A172 (cell line): Measurements from ENCODE around the gene EHMT1. TPM values are rescaled to one million over a fixed set of nuclear protein-coding genes. Genes with fewer than 3 reads are reported as not detected.
"Not testable (repeated sequence)": the region's sequence is repeated elsewhere in the genome, so short reads cannot be mapped to it uniquely, and the experiment has no call there.

Source experiments
- DNase-seq: peaks from one replicate; pipeline ENCODE4 v3.0.0-alpha.2; 2015; ENCODE audit warnings: low spot score
- total RNA-seq: library from RNA; depleted of rRNA; stranded (reverse); fragments of >200 nt; shearing (Covaris generic); gene quantifications from 2 replicates; pipeline ENCODE4 v1.2.3, GENCODE V29; 2014

The EHMT1 gene
- total RNA-seq, 1 experiment from 2014 or later = 54.7 TPM

DNA sequence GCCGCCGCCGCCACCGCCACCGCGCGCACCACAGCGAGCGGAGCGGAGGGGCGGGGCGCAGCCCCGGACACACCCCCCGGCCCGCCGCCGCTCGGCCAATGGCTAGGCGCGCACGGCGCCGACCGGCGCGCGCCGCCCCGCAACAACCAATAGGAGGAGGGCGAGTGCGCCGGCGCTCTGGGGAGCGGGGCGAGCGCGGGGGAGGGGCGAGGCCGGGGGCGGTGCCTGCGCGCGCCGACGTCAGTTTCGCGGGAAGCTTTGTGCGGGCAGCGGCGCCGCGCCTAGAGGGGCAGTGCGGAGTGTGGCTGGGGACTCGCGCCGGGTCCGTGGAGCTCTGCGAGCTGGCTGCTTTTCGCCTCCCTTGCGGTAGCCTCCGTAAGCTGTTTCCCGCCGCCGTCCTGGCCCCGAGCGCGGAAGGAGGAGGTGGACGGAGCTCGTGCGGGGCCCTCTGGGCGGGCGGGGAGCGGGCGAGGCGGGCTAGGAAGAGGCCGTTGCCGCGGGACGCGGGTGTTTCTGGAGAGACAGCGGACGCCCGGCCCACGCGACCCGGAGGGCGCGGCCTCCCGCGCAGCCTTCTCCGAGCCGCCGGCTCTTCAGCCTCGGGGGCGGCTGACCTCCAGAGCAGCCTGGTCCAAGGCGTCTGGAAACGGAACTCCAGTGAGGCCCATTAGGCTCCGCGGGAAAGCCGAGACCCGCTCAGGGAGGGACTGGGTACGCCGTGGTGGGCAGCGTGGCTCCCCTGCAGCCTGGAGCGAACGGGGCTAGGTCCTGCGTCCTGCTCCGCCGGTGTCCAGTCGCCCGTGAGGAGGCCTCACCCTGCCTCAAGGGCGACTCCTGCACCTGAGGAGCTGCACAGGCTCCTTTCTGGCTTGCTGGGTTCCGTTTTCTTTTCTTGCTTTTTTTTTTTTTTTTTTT, 28.1 kb upstream of the EHMT1 start, which contains the start of gene ZMYND19:
ZMYND19 (minus strand) TSS at position 44 of the 915 bp plus-strand sequence. CDS start 249 bp downstream, outside the sequence.
- DNase-seq = peak; percentile 63

DNA sequence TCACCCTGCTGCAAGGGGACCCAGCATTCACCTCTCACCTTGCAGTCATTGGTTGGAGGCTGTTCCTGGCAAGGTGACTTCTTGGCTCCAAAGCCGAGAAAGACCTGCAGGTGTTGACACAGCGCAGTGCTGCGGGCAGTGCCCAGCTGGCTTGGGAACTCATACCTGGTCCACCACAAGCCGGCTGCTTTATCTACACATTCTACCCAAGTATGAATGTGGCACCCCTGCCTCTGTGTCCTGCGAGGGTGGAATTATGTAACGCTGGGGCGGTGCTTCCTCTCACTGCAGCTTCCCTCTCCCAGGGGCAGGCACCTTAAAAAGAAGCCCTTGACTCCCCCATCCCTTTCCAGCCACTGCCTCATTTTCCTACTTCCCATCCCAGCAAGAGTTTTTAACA, 26.0 kb upstream of the EHMT1 start:
- no peak for DNase-seq

DNA sequence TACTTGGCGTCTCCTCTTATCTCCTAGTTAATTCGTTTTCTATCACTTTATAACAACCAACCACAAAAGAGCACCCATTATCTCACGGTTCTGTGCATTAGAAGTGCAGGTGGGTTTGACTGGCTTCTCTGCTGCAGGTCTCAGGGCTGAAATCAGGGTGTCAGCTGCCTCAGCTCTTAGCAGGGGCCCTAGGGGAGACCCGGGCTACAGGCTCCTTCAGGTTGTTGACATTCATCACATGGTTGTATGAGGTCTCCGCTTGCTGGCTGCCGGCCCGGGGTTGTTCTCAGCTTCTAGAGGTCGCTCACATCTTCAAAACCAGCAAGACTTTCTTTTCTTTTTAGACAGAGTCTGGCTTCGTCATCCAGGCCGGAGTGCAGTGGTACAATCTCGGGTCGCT, 25.6 kb upstream of the EHMT1 start:
- no peak for DNase-seq

DNA sequence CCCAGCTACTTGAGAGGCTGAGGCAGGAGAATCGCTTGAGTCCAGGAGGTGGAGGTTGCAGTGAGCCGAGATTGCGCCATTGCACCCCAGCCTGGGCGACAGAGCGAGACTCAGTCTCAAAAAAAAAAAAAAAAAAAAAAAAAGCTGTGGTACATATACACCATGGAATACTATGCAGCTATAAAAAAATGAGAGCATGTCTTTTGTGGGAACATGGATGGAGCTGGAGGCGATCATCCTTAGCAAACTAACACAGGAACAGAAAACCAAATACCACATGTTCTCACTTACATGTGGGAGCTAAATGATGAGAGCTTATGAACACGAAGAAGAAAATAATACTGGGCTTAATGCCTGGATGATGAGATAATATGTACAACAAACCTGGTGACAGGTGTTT, 22.2 kb upstream of the EHMT1 start:
- DNase-seq = not testable (repeated sequence)

DNA sequence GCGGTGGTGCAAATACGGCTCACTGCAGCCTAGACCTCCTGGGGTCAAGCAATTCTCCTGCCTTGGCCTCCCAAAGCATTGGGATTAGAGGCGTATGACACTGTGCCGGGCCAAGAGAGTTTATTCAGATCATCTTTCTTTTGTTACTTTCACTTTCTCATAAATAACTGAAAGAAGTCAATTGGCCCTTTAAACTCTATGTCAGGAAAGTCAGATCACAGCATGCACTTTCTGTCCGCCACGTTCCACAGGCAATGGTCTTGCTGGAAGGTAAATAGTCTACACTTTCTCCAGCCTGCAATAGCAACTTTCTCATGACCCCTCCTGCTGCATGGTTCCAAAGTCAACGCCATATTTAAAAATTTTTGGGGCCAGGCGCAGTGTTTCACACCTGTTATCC, 19.9 kb upstream of the EHMT1 start:
- DNase-seq = no peak

DNA sequence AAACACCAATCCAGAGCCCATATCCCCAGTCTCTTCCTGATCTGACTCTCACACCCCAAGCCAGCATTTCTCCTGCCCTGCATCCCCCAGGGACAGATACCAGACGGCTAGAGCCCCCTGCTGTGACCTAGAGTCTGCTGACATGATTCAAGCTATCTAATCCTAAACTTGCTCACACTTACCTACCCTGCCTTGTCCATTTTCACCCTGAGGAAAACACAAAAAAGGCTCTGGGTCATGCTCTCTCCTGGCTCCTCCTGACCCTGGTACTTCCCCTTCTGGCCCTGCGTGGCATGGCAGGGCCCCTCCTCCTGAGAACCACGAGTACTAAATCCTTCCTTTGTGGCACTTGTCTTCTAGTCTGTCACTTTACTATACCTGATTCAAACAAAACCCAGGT, 16.1 kb upstream of the EHMT1 start:
- no peak for DNase-seq

DNA sequence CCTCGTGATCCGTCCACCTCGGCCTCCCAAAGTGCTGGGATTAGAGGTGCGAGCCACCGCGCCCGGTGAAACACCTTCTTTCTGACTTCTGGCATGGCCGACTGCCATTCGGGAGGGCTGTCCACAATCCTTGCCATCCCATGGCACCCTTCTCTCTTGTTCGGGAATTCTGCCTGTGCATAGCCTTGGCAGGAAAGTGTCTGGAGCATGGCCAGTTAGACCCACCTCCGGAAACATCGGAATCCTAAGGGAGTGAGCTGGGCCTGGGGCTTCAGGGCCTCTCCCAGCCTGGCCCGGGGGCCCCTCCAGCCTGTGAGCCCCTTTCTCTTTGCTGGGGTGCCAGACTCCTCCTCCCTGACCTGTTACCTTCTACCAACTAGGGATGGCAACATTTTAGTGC, 14.9 kb upstream of the EHMT1 start:
- DNase-seq = no peak

DNA sequence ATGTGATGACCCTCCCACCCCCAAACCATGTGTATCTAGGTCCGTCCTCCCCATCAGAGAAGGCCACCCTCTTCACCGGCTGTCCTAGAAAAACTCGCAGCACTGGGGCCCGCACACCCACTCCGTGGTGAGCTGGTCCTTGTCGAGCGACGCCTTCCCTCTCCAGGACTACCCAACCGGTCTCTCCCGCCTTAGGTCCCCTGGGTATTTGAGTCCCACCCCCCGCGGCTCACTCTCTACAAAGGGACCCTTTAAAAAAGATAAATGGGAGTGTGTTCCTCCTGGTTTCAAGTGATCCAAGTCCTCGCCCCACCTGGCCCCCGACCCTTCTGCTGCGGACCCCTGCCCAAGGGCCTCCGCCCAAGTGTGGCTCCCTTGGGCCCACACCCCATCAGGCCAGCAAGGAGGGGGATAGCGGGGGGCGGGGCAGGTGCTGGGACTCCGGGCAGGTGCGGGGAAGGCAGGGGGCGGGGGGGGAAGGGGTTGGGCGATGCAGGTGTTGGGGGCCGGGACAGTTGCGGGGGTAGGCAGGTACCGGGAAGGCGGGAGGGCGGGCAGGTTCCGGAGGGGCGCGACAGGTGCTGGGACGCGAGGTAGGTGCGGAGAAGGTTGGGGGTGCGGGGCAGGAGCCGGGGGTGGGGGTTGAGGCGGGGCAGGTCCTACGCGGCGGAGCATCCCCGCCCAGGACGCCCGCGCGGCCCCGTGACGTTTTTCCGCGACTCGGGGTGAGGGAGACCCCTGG, 14.3 kb upstream of the EHMT1 start:
- DNase-seq = no peak

DNA sequence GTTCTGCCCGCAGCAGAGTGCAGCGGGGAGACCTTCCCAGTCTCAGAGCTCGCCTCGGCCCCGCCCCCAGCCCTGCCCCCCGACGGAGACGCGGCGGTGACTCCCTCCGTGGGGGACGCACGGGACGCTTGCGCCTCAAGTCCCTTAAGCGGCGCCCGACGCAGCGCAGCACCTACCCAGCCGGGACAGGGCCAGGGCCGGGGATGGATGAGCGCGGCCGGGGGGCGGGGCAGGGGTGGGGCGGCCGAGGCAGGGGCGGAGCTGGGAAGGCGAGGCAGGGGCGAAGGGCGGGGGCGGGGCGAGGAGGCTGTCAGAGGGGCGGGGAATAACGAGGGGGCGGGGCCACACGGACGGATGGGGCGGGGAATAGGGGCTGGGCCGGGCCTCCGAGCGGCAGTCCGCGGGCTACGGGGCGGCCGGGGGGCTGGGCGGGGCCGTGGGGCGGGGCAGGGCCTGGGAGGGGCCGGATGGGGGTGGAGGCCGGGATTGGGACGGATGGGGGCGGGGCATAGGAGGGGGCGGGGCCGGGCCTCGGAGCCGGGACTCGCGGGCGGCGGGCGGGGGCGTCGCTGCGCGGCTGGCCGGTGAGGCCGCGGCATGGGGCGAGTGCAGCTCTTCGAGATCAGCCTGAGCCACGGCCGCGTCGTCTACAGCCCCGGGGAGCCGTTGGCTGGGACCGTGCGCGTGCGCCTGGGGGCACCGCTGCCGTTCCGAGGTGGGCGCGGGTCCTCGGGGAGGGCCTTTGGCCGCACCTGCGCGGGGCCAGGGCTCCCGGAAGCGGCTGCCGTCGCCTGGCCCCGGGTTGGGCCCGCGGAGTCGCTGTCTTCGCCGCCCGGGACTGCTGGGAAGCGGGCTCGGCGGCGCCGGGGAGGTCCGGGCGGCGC, 13.4 kb upstream of the EHMT1 start, which contains the start of gene ARRDC1:
ARRDC1 (plus strand) TSS at position 566 of the 884 bp plus-strand sequence; CDS start at position 598, 32 bp downstream.
- peak; percentile 70 for DNase-seq

DNA sequence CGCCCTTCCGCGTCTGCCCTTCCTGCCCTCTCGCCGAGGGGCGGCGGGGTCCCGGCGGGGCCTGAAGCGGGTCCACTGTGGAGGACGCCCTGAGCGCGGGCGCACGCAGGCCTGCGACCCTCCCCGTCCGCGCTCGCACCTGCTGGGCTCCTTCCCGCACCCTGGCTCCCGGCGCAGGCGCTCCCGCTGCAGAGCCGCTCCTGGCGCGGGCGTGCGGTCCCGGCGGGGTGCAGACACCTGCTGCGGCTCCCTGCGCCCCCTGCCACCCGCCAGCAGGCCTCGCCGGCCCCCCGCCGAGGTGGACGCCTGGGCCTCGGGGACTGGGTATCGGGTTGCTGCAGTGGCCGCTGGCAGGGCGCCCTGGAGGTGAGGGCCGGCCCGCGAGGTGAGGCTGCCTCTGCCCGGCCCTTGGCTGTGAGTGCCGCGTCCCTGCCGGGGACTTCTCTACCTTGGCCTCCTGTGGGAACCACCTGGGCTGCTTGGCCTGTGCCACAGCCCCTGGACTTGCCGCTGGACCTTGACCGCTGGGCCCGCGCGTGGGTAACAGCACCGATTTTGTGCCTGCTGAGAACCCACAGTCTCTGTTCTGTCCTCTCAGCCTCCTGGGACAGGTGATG, 12.7 kb upstream of the EHMT1 start:
- DNase-seq = no peak

DNA sequence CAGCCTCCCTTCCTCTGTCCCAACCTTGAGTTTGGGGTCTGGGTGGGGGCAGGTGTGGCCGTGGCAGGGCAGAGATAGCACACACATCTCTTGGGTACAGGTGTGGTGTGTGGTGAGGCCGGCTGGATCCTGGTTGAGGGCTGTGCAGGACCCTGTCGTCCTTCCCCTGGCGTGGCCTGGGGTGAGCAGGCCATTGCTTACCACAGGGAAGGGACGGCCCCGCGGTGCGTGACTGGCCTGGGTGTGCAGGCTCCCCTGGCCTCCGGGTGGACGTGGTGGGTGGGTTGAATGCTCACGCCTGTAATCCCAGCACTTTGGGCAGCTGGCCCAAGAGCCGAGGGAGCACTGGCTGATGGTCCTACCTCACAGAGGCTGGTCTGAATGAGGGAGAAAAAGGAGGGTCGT, 12.1 kb upstream of the EHMT1 start:
- DNase-seq = no peak

DNA sequence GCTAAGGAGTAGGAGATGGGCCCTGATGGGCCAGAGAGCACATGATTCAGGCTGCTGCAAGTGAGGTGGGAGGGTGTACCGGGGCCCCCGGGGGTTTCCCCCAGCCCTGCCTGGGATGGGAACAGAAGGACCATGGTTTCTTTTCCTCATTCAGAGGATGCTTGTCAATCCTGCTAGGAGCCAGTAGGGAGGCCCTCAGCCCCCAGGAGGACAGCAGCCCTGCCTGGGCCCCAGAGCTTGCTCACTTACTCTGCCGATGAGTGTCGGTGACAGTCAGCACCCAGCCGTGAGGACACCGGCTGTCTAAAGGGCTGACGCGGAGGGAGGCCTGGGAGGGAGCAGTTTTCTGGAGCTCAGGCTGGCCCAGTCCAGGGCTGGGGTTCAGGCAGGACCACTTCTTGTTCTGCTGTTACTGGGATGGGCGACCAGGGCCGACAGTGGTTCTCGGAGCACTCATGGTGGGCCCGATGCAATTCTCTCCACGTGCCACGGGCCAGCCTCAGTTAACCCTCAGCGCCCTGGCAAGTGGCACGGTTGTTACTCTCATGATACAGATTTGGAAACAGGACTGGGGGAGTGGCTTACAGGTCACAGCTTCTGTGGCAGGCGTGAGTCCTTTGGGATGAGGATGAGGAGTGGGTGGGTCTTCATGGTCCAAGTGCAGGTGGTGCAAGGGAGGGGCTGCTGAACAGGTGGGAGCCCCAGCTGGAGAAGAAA, 11.5 kb upstream of the EHMT1 start:
- no peak for DNase-seq

DNA sequence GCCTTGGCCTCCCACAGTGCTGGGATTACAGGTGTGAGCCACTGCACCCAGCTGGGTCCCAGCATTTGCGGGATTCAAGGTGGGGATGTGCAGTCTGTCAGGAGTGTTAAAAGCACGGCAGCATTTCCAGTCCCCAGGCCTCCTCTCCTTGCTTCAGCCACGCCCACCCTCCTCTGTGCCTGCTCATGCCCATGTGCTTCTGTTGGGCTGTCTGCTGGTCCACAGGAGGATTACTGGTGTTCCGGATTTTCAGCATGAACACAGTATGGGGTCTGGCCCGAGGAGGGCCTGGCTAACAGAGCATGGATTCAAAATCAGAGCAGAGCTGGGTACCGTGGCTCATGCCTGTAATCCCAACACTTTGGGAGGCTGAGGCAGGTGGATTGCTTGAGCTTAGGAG, 7.9 kb upstream of the EHMT1 start:
- DNase-seq = no peak

DNA sequence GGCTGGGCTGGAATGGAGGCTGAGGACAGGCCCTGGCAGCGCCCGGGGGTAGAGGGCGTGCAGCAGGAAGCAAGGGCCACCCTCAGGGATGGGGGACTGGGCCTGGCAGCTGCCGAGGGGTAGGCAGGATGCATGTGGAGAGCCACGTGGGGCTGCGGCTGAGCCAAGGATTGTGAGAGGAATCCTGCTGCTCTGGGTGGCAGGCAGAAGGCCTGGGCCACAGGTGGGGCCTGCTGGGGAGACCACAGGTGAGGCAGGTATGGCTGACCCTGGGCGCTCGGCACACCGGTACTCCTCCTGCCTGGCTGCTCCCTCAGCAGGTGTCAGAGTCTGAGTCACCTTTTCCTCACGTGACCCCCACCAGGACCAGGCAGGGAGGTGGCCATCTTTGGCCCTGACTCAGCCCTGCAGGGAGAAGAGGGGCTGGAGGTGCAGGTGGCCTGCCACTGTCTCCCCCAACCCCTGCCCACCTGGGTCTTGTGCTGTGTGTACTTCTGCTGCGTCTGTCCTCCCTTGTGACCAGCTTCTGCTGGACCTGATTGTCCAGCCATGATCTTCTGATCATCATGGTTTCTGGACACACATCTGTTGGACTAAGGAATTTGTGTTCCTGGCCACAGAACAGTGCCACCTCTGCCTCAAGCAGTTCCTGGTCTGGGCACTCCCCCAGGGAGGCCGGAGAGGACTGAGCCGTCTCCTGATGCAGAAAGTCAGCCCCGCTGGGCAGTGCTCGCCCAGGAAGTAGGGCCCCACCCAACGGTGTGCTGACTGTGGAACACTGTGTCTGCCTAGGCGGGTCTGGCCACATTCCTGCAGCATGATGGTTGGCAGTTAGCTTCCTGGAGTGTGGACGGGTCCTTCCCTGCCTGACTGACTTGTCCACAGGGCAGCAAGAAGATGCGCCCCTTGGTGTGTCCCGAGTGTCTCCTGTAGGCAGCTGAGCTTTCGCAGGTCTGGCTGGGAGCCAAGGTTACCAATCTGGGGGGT, 6.9 kb upstream of the EHMT1 start:
- peak; percentile 98 for DNase-seq

DNA sequence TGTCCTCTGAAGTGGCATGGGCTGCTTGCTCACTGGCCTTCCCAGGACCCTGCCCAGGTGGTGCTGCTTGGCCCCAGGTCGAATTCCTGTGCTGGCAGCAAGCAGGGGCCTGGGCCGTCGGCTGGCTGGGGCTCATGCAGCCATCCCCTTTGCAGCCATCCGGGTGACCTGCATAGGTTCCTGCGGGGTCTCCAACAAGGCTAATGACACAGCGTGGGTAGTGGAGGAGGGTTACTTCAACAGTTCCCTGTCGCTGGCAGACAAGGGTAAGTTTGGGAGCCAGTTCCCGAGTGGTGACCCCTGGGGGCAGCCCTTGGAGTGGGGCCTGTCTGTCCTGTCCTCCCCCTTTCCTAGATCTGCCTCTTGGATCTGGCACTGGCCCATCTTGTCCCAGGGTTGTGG, 6.1 kb upstream of the EHMT1 start:
- DNase-seq = no peak

DNA sequence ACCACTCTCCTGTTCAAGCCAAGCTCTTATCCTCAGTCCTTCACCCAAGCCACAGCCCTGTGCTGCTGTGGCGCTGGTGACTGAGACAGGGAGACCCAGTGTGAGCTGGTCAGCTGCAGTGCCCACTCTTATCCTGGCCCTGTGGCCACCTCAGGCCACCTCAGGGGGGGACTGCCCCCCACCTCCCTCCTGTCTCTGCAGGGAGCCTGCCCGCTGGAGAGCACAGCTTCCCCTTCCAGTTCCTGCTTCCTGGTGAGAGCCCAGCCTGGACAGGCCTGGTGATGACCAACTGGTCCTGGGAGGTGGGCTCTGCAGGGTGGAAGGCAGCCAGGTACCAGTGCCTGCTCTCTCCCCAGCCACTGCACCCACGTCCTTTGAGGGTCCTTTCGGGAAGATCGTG, 5.5 kb upstream of the EHMT1 start:
- no peak for DNase-seq

DNA sequence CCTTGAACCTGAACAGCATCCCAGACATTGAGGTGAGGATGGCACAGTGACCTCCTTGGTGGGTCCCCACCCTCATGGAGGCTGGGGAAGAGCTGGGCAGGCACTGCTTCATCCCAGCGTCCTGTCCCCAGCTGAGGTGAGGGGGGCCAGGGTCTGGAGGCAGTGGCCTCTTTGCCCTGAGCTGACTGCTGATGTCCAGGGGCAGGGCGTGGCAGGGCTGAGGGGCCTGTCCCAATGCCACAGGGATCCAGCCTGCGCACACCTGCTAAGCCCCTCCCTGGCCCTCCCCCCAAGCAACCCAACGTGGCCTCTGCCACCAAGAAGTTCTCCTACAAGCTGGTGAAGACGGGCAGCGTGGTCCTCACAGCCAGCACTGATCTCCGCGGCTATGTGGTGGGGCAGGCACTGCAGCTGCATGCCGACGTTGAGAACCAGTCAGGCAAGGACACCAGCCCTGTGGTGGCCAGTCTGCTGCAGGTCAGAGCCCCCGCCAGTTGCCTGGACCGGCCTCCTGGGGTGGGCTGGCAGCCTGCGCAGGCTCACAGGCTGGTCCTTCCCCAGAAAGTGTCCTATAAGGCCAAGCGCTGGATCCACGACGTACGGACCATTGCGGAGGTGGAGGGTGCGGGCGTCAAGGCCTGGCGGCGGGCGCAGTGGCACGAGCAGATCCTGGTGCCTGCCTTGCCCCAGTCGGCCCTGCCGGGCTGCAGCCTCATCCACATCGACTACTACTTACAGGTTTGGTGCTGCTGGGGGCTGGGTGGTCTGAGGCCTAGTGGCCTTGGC, 4.9 kb upstream of the EHMT1 start:
- DNase-seq = no peak

DNA sequence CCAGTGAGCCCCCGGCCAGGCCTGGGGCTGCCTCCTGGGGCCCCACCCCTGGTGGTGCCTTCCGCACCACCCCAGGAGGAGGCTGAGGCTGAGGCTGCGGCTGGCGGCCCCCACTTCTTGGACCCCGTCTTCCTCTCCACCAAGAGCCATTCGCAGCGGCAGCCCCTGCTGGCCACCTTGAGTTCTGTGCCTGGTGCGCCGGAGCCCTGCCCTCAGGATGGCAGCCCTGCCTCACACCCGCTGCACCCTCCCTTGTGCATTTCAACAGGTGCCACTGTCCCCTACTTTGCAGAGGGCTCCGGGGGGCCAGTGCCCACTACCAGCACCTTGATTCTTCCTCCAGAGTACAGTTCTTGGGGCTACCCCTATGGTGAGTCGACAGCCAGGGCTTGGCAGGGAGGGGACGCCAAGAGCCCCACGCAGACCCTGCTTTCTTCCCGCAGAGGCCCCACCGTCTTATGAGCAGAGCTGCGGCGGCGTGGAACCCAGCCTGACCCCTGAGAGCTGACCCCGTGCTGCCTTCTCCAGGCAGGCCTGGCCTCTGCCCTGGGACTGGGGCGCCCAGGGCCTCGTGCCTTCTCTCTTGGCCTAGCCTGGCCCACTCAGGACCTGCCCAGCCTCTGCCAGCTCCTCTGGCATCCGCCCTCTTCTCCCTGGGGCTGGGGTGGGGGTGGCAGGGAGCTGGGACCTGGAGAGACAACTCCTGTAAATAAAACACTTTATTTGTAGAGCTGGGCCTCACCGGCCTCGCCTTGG, 4.0 kb upstream of the EHMT1 start:
- no peak for DNase-seq
